Muscle of arm (tissue), 12 donors: Measurements from ENCODE around the gene VAMP1. TPM values are rescaled to one million over a fixed set of nuclear protein-coding genes. Genes with fewer than 3 reads are reported as not detected.
"Not testable (repeated sequence)": the region's sequence is repeated elsewhere in the genome, so short reads cannot be mapped to it uniquely, and the experiment has no call there.

Experiments used
- DNase-seq: peaks from one replicate; pipeline ENCODE4 v3.0.0-alpha.2; 2013
- polyA plus RNA-seq, 12 donors: library from polyadenylated mRNA; unstranded; fragments of 120-200 nt; gene quantifications; one replicate each; pipeline ENCODE4 v1.2.1, GENCODE V29; 2013; ENCODE audit not compliant: insufficient read length in 12 of 12

The VAMP1 gene
- polyA plus RNA-seq, 12 donors: 6.9 to 25.7 (median 11.9) TPM; not detected in 1

GRCh38 chr12:6471989-6472360, 1.5 kb upstream of the VAMP1 start:
- no peak for DNase-seq

DNA sequence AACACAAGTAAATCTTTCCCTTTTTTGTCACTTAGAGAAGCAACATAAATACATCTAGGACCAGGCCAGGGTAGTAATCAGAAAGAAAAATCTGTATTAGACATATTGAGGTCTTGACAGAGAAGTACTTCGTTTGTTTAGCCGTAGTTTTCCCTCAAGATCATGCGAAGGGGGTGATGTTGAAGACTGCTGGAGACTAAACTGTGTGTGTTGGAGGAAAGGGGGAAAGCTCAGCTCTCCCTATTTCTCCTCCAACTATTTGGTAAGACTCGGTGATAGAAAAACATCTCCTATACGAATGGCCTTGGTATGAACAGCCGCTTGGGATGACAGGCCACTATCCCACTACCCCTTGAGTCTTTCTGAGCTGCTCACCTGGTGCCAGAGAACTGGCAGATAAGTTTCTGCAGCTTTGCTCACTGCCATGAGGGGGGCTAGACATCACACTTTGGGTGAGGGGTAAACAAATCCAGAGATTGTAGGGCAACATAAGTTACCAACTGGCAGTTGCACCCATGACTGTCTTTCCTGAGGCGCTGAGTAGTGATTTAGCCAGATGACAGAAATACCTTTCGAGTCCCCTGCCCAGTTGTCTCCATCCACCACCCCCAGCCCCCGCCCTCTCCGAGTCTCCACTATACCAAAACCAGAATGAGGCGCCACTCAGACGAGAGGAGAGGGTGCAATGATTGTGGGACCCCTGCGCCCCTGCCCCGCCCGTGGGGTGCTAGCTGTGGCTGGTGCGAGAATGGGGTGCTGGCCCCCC, 685 bp downstream of the VAMP1 start:
- DNase-seq: no peak

DNA sequence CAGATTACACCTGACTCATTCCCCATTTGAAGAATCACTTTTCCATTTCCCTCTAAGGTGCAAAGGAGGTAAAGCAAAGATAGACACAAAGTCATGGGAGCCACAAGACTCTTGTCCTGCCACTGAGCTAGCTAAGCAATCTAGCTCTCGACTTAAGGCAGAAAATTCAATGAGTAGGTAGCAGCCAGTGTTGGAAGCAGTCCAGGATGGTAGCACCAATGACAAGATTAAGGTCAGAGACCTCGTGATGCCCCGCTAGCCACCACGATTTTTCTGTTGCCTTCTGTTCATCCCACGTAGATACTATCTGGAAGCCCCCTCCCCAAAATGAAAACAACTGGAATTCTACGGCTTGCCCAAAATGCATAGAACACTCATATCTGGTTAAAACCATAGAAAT, 1.4 kb downstream of the VAMP1 start:
- DNase-seq: no peak

DNA sequence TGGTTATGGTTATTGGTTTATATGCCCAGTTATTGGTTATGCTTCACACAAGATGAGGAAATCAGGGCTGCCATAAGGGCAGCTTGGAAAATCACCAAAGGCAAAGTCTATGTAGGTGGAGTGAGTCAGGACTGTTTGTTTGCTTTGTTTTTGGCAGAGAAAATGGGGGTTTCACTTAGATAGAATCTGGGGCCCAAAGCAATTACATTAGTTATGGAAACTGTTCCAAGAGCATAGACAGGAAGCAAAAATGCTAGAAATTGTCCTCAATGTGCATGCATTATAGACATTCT, 2.2 kb downstream of the VAMP1 start:
- DNase-seq: no peak

GRCh38 chr12:6467571-6468282, 2.8 kb downstream of the VAMP1 start:
- DNase-seq: not testable (repeated sequence)

DNA sequence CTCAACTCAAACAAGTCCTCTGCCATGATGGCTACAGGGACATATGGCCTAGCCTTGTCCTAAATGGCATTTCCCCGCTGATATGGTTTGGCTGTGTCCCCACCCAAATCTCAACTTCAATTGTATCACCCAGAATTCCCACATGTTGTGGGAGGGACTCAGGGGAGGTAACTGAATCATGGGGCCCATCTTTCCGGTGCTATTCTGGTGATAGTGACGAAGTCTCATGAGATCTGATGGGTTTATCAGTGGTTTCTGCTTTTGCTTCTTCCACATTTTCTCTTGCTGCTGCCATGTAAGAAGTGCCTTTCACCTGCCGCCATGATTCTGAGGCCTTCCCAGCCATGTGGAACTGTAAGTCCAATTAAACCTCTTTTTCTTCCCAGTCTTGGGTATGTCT, 3.7 kb downstream of the VAMP1 start:
- DNase-seq: not testable (repeated sequence)

- DNase-seq: no peak
Observed at GRCh38 chr12:6466184-6466573, 4.3 kb downstream of the VAMP1 start.

GRCh38 chr12:6465467-6466183, 4.9 kb downstream of the VAMP1 start:
- DNase-seq: peak; percentile 71

- DNase-seq: no peak
Observed at GRCh38 chr12:6464531-6464930, 5.9 kb downstream of the VAMP1 start.

DNA sequence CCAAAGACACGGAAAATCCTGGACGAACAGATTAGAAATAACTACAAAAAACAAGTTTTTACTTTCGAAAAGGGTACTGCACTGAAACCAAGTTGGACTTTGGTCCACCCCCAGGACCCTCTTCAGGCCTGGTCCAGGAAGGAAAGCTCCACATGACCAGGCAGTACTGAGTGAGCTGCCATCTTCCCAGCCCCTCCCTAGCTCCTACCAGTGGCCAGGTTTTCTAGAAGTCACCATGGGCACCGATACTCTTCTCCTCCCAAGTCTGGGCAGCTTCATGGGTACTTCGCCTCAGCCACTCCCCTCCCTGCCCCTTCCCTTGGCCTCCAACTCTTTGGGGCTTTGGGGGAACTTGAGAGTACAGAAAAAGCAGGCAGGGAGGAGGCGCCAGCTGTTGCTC, 6.6 kb downstream of the VAMP1 start:
- no peak for DNase-seq

GRCh38 chr12:6463216-6463615, 7.3 kb downstream of the VAMP1 start:
- DNase-seq: no peak

- DNase-seq: no peak
Observed at GRCh38 chr12:6462234-6462995, 8.1 kb downstream of the VAMP1 start.

GRCh38 chr12:6461401-6462233, 8.9 kb downstream of the VAMP1 start:
- no peak for DNase-seq

GRCh38 chr12:6460751-6461371, 9.6 kb downstream of the VAMP1 start:
- DNase-seq: no peak

DNA sequence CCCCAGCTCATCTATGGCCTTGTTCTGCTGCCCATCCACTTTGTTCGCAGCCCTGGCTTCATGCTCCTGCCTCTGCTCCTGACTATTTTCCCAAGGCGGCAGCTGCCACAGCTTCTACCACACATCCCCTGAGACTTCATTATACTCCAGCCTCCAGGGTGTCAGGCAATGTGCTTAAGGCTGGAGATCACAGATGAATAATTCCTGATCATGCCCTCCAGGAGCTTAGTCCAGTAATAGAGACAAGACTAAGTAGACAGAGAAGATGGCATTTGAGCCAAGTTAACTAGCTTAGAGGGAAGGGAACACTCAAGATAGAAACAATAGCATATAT, 11.5 kb downstream of the VAMP1 start:
- DNase-seq: no peak

GRCh38 chr12:6458281-6459003, 12.0 kb downstream of the VAMP1 start:
- DNase-seq: no peak

GRCh38 chr12:6457220-6457945, 13.1 kb downstream of the VAMP1 start:
- no peak for DNase-seq

DNA sequence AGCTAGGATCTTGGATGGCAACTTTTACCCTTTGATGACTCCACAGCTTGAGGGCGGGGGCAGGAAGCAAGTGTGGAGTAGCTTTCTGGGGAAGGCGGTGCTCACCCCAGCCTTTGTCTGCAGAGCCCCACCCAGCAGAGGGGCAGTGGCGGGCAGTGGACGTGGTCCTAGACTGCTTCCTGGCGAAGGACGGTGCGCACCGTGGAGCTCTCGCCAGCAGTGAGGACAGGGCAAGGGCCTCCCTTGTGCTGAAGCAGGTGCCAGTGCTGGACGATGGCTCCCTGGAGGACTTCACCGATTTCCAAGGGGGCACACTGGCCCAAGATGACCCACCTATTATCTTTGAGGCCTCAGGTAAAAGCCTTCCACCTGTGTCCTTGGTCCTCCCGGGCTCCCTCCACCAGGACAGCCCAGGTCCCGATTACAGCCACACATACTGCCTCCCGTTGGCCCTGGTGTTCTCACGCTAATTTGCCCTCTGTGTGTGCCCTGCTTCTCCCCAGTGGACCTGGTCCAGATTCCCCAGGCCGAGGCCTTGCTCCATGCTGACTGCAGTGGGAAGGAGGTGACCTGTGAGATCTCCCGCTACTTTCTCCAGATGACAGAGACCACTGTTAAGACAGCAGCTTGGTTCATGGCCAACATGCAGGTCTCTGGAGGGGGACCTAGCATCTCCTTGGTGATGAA, 17.4 kb downstream of the VAMP1 start:
- DNase-seq: no peak
